H1 (cell line): Measurements from ENCODE around the gene ST6GALNAC3. TPM values are rescaled to one million over a fixed set of nuclear protein-coding genes. Genes with fewer than 3 reads are reported as not detected.

Experiments
- CTCF ChIA-PET: fragments of 300-600 bp; sonication (Branson Sonifier 250); formaldehyde crosslinking; loops from one replicate; lab custom pipeline; 2021; ENCODE audit not compliant: partially characterized antibody; lab: Charles Lee
- POLR2A ChIA-PET: fragments of 300-600 bp; sonication (Branson Sonifier 250); formaldehyde crosslinking; loops from one replicate; lab custom pipeline; 2021; ENCODE audit warnings: inconsistent platforms; ENCODE audit not compliant: partially characterized antibody; lab: Charles Lee
- DNase-seq, 2 experiments: peaks; one replicate each; pipeline versions ENCODE4 v3.0.0 to v3.0.0-alpha.2; 2010 to 2022; ENCODE audit warnings: low spot score in 2 of 2, low read depth in 1 of 2, mixed read lengths in 1 of 2
- FAIRE-seq: peaks from 2 replicates; lab custom pipeline; 2011; peaks lifted over from hg19 to GRCh38; lab: Jason Lieb, UNC
- H2AFZ ChIP-seq: 2 replicates; pipeline ENCODE4 v1.8.1; 2012; ENCODE audit warnings: low read length, inconsistent platforms
- H2AK5ac ChIP-seq: 2 replicates; pipeline ENCODE4 v1.6.1; 2013; ENCODE audit warnings: low read depth, low read length
- H2BK120ac ChIP-seq: replicated peaks from 2 replicates; pipeline ENCODE3; 2013; ENCODE audit warnings: low read depth, low read length, inconsistent platforms
- H2BK12ac ChIP-seq: 2 replicates; pipeline ENCODE4 v1.6.1; 2013; ENCODE audit warnings: low read depth, low read length
- H2BK15ac ChIP-seq: 2 replicates; pipeline ENCODE4 v1.6.1; 2013; ENCODE audit warnings: low read length
- H2BK20ac ChIP-seq: 2 replicates; pipeline ENCODE4 v1.6.1; 2013; ENCODE audit warnings: low read length
- H2BK5ac ChIP-seq: 2 replicates; pipeline ENCODE4 v1.6.1; 2013; ENCODE audit warnings: low read depth, low read length
- H3K14ac ChIP-seq: 2 replicates; pipeline ENCODE4 v1.6.1; 2013; ENCODE audit warnings: inconsistent platforms; ENCODE audit not compliant: insufficient read length
- H3K18ac ChIP-seq: 2 replicates; pipeline ENCODE4 v1.6.1; 2013; ENCODE audit warnings: low read length; ENCODE audit errors: extremely low read depth
- H3K23ac ChIP-seq: 2 replicates; pipeline ENCODE4 v1.6.1; 2013; ENCODE audit warnings: inconsistent platforms; ENCODE audit not compliant: insufficient read length
- H3K23me2 ChIP-seq: 2 replicates; pipeline ENCODE4 v1.6.1; 2013; ENCODE audit warnings: low read depth, low read length
- H3K27ac ChIP-seq: 2 replicates; pipeline ENCODE4 v1.6.1; 2011; ENCODE audit warnings: low read depth, low read length, inconsistent platforms
- H3K27me3 ChIP-seq, 4 experiments: replicated peaks in 1 of 4; 1 replicate in 1 of 4; 2 replicates in 3 of 4; pipeline versions ENCODE4 v1.6.1 to v1.8.1; 2011 to 2013; ENCODE audit warnings: low read length in 3 of 4, mild to moderate bottlenecking in 3 of 4, inconsistent platforms in 2 of 4, mixed read lengths in 2 of 4, moderate library complexity in 1 of 4; ENCODE audit not compliant: control insufficient read depth in 3 of 4, insufficient read depth in 3 of 4; ENCODE audit errors: extremely low read depth in 1 of 4
- H3K36me3 ChIP-seq, 4 experiments: 2 replicates each; pipeline versions ENCODE4 v1.6.1 to v1.8.1; 2011 to 2013; ENCODE audit warnings: mild to moderate bottlenecking in 4 of 4, low read length in 3 of 4, moderate library complexity in 2 of 4, control low read depth in 1 of 4, inconsistent platforms in 1 of 4; ENCODE audit not compliant: insufficient read depth in 4 of 4, control insufficient read depth in 2 of 4
- H3K4ac ChIP-seq: replicated peaks from 2 replicates; pipeline ENCODE3; 2013; ENCODE audit warnings: low read length, low read depth, mixed read lengths, inconsistent platforms; ENCODE audit not compliant: insufficient read length
- H3K4me1 ChIP-seq, 4 experiments: replicated peaks in 1 of 4; 1 replicate in 1 of 4; 2 replicates in 3 of 4; pipeline versions ENCODE4 v1.6.1 to v1.8.1; 2011 to 2013; ENCODE audit warnings: low read length in 3 of 4, inconsistent platforms in 2 of 4, mixed read lengths in 1 of 4; ENCODE audit not compliant: insufficient read depth in 4 of 4, control insufficient read depth in 3 of 4
- H3K4me2 ChIP-seq, 2 experiments: 2 replicates each; pipeline versions ENCODE4 v1.6.1 to v1.8.1; 2011 to 2013; ENCODE audit warnings: low read depth in 2 of 2, low read length in 2 of 2, control low read depth in 1 of 2, inconsistent platforms in 1 of 2, mild to moderate bottlenecking in 1 of 2; ENCODE audit not compliant: insufficient read depth in 1 of 2
- H3K4me3 ChIP-seq, 4 experiments: fragments of 200-600, 300-600 bp in 1 of 4; sonication (generic), shearing (Covaris generic), sonication (Bioruptor Twin) in 1 of 4; 2 replicates each; pipeline versions ENCODE4 v1.5.1 to v1.8.1; 2011 to 2016; ENCODE audit warnings: low read length in 4 of 4, low read depth in 3 of 4, control low read depth in 2 of 4, inconsistent platforms in 2 of 4, mild to moderate bottlenecking in 2 of 4, mixed read lengths in 1 of 4, moderate library complexity in 1 of 4; ENCODE audit not compliant: insufficient read depth in 2 of 4; ENCODE audit errors: extremely low read depth in 1 of 4
- H3K56ac ChIP-seq: replicated peaks from 2 replicates; pipeline ENCODE3; 2013; ENCODE audit warnings: low read depth, mild to moderate bottlenecking, mixed read lengths, low read length, inconsistent platforms; ENCODE audit not compliant: insufficient read length
- H3K79me1 ChIP-seq: 2 replicates; pipeline ENCODE4 v1.6.1; 2013; ENCODE audit warnings: low read depth, low read length, control low read depth
- H3K79me2 ChIP-seq, 2 experiments: 2 replicates each; pipeline versions ENCODE4 v1.6.1 to v1.8.1; 2012 to 2013; ENCODE audit warnings: low read length in 2 of 2, mild to moderate bottlenecking in 2 of 2, inconsistent platforms in 1 of 2; ENCODE audit not compliant: insufficient read depth in 2 of 2, control insufficient read depth in 1 of 2
- H3K9ac ChIP-seq, 4 experiments: replicated peaks in 1 of 4; 1 replicate in 1 of 4; 2 replicates in 3 of 4; pipeline versions ENCODE4 v1.6.1 to v1.8.1; 2011 to 2013; ENCODE audit warnings: low read depth in 3 of 4, low read length in 3 of 4, control low read depth in 2 of 4, mild to moderate bottlenecking in 2 of 4, moderate library complexity in 2 of 4, inconsistent platforms in 1 of 4; ENCODE audit errors: extremely low read depth in 1 of 4
- H3K9me3 ChIP-seq, 2 experiments: 2 replicates each; pipeline versions ENCODE4 v1.6.1 to v1.8.1; 2012 to 2013; ENCODE audit warnings: mild to moderate bottlenecking in 2 of 2, moderate library complexity in 2 of 2, control low read depth in 1 of 2, inconsistent platforms in 1 of 2, low read depth in 1 of 2, low read length in 1 of 2, mixed read lengths in 1 of 2; ENCODE audit not compliant: insufficient read depth in 2 of 2
- H4K20me1 ChIP-seq, 2 experiments: replicated peaks in 1 of 2; 2 replicates each; pipeline versions ENCODE3 to v1.8.1; 2011 to 2013; ENCODE audit warnings: inconsistent platforms in 2 of 2, low read length in 2 of 2, mild to moderate bottlenecking in 1 of 2; ENCODE audit not compliant: insufficient read depth in 2 of 2, control insufficient read depth in 1 of 2
- H4K5ac ChIP-seq: 2 replicates; pipeline ENCODE4 v1.6.1; 2013; ENCODE audit warnings: low read length, low read depth, mixed read lengths, inconsistent platforms; ENCODE audit not compliant: insufficient read length
- H4K8ac ChIP-seq: 2 replicates; pipeline ENCODE4 v1.8.0; 2013; ENCODE audit warnings: mild to moderate bottlenecking, moderate library complexity, low read length, inconsistent platforms; ENCODE audit not compliant: insufficient read depth; ENCODE audit errors: extremely low read depth
- H4K91ac ChIP-seq: replicated peaks from 2 replicates; pipeline ENCODE3; 2013; ENCODE audit warnings: low read length, mixed read lengths, inconsistent platforms; ENCODE audit not compliant: insufficient read length
- CHD1 ChIP-seq: IDR thresholded peaks from 2 replicates; pipeline ENCODE4 v1.6.1; 2012; ENCODE audit warnings: low read depth, low read length, improper control_type of control experiment
- NANOG ChIP-seq: IDR thresholded peaks from 2 replicates; pipeline ENCODE4 v1.6.1; 2011; ENCODE audit warnings: low read length, low read depth, mild to moderate bottlenecking, inconsistent platforms; ENCODE audit not compliant: insufficient read depth, poor library complexity, severe bottlenecking
- SP1 ChIP-seq: IDR thresholded peaks from 2 replicates; pipeline ENCODE4 v1.6.1; 2011; ENCODE audit warnings: low read depth, low read length
- TEAD4 ChIP-seq: IDR thresholded peaks from 2 replicates; pipeline ENCODE4 v1.6.1; 2012; ENCODE audit warnings: low read depth, low read length, inconsistent platforms, mixed read lengths
- WGBS, 2 experiments: shearing (Covaris generic) in 1 of 2; methylation state at CpG; one replicate each; pipeline versions ENCODE4 v1.1.6 to v1.1.7; 2013 to 2015; ENCODE audit warnings: low lambda C conversion rate in 2 of 2, mixed read lengths in 2 of 2, inconsistent platforms in 1 of 2, low coverage in 1 of 2, missing lambda C conversion rate in 1 of 2; ENCODE audit not compliant: insufficient replicate concordance in 2 of 2, insufficient coverage in 1 of 2, insufficient read length in 1 of 2; ENCODE audit errors: extremely low coverage in 1 of 2, missing lambda C conversion rate in 1 of 2; 5-methylcytosine and 5-hydroxymethylcytosine counted together
- polyA plus RNA-seq, 7 experiments: library from polyadenylated mRNA; depleted of rRNA in 3 of 7; stranded (reverse) in 5 of 7; unstranded in 2 of 7; fragments of >200 nt in 5 of 7; fragments of 200-250 nt in 2 of 7; gene quantifications; 1 replicate in 5 of 7; 2 replicates in 1 of 7; 4 replicates in 1 of 7; pipeline versions ENCODE4 v1.2.1 to v1.2.3, GENCODE V29; 2011 to 2013; ENCODE audit warnings: missing spikeins in 2 of 7, mixed read lengths in 2 of 7
- total RNA-seq: library from RNA; stranded (reverse); fragmentation: NEBNext Ultra II Directional; extraction: Animal tissue kit (Norgen Biotek cat#: 25700); gene quantifications from 2 replicates; pipeline ENCODE4 v1.2.1, GENCODE V29; 2021
- TF ChIP-seq, protein P1 (sequence below): IDR thresholded peaks from 2 replicates; pipeline ENCODE4 v1.6.1; 2011; ENCODE audit warnings: low read length, improper control_type of control experiment

The ST6GALNAC3 gene
- total and polyA plus RNA-seq, 2 of the 8 experiments (the other 6 are each of a cell fraction or from before 2014, with no cell fraction given): 4.9 to 19.0 TPM

DNA sequence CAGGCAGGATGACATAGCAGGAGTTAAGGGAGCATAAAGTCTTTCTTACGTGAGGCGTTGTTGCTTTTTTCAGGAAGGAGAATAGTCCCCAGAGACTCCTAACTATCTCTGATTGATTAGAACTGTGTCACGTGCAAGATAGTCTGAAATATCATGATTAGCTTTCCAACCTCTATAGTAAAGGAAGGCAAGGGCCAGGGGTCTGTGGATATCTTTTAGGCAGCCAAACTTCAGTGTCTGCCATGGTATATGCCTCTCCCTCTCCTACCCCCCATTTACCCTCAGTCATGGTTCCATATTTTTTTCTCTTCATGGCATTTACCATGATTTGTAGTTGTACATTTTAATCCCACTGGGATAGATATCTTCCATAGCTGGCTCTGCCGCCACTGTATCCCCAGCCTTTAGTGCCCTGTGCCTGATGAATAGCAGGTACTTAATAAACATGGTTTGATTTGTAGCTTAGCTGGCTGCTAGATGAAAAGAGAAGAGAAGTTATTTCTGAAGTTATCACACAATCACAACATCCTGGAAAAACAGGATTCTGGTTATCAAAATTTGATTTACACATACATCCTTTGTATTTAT lies 474.1 kb downstream of the ST6GALNAC3 start:
- peaks cover 0 to 4% (median 1%) of the 10 kb centered on the region in 4 experiments; a peak in 2 of 7 replicates for H3K4me1 ChIP-seq
- H4K5ac ChIP-seq: no peak overlapping the region
- H4K91ac ChIP-seq: no peak overlapping the region
- no peak overlapping the region for H3K9ac ChIP-seq
- POLR2A ChIA-PET: no interaction called here
- no peak for DNase-seq
- no peak overlapping the region for H2BK120ac ChIP-seq
- H2BK12ac ChIP-seq: no peak overlapping the region
- H3K9me3 ChIP-seq: no peaks in the 10 kb centered on the region
- H2AFZ ChIP-seq: no peak overlapping the region
- no peak overlapping the region for H2BK20ac ChIP-seq
- no peak overlapping the region for H3K4me2 ChIP-seq
- no peak overlapping the region for H3K14ac ChIP-seq
- H3K79me1 ChIP-seq: no peaks in the 10 kb centered on the region
- no peaks in the 10 kb centered on the region for H3K27me3 ChIP-seq
- no peak for FAIRE-seq
- H3K23me2 ChIP-seq: no peaks in the 10 kb centered on the region
- no peak overlapping the region for H3K56ac ChIP-seq
- H3K18ac ChIP-seq: no peak overlapping the region
- H3K79me2 ChIP-seq: no peaks in the 10 kb centered on the region
- H2BK15ac ChIP-seq: no peak overlapping the region
- H3K4me3 ChIP-seq: no peak overlapping the region
- H3K23ac ChIP-seq: no peak overlapping the region
- no peak overlapping the region for H3K27ac ChIP-seq
- H4K20me1 ChIP-seq: no peaks in the 10 kb centered on the region
- no peak overlapping the region for H2BK5ac ChIP-seq
- CTCF ChIA-PET: interaction anchor here (0.5 to 1.5 kb wide), 9 partner anchors 43 to 786 kb away, joined by 3 to 8 read pairs (median 3); no protein-coding TSS in a partner anchor
- TF ChIP-seq, protein P1, sequence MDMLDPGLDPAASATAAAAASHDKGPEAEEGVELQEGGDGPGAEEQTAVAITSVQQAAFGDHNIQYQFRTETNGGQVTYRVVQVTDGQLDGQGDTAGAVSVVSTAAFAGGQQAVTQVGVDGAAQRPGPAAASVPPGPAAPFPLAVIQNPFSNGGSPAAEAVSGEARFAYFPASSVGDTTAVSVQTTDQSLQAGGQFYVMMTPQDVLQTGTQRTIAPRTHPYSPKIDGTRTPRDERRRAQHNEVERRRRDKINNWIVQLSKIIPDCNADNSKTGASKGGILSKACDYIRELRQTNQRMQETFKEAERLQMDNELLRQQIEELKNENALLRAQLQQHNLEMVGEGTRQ: no peak
- TF ChIP-seq TEAD4 (no peak), SP1 (no peak), CHD1 (no peak), NANOG (no peak)
- 89% methylated on average over 4 of the region's 4 CpGs; no CpG with 5 or more reads in 1 of the 2 experiments for WGBS, 2 experiments
- no peak overlapping the region for H3K4ac ChIP-seq
- no peak overlapping the region for H4K8ac ChIP-seq
- no peaks in the 10 kb centered on the region for H3K36me3 ChIP-seq
- no peak overlapping the region for H2AK5ac ChIP-seq
